Measurements from ENCODE around the gene FBXW8.

The FBXW8 gene

DNA sequence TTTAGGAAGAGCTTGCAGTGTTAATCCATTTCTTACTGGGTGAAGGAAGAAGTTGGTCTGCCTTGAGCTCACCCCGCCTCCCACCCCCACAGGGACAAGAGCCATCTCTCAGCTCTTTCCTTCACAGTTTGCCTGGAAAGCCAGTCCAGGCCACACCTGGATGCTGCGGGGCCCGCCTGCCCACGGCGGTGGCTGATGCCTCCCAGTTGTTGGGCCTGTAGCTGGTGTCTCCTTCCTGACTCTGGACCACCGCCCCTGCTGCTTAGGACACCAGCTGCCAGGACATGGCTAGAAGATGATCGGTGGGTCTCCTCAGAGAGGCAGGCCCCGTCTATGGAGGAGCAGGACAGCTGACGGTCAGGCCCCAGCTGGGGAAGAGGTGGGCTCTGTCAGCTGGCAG, 95.6 kb downstream of the FBXW8 start:
- H3K4me3 ChIP-seq (ENCODE audit: control insufficient read depth, low read depth, low read length), result no peak overlapping the region
- TF ChIP-seq, protein P1, sequence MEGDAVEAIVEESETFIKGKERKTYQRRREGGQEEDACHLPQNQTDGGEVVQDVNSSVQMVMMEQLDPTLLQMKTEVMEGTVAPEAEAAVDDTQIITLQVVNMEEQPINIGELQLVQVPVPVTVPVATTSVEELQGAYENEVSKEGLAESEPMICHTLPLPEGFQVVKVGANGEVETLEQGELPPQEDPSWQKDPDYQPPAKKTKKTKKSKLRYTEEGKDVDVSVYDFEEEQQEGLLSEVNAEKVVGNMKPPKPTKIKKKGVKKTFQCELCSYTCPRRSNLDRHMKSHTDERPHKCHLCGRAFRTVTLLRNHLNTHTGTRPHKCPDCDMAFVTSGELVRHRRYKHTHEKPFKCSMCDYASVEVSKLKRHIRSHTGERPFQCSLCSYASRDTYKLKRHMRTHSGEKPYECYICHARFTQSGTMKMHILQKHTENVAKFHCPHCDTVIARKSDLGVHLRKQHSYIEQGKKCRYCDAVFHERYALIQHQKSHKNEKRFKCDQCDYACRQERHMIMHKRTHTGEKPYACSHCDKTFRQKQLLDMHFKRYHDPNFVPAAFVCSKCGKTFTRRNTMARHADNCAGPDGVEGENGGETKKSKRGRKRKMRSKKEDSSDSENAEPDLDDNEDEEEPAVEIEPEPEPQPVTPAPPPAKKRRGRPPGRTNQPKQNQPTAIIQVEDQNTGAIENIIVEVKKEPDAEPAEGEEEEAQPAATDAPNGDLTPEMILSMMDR (IDR thresholded peaks at IDR 0.05; ENCODE audit: control insufficient read depth, insufficient read depth, low read depth, low read length, missing control alignments), result no peak
- DNase-seq (ENCODE audit: low read depth), result no peak

DNA sequence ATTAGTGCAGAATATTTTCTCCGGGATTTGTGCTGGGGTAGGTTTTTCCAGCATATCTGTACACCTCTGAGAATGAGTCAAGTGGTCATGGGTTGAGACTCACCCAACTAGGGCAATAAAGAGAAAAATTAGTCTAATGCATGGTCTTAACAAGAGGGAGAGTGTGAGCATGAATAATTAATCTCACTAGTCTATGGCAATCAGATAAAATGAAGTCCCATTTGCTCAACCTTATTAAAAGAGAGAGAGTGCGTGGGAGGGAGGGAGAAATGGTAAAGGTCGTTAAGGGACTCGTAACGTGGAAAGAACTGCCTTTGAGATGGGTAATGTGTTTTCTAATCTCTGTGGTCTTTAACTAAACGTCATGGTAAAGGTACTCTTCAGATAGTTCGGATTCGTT, 96.8 kb downstream of the FBXW8 start:
- TF ChIP-seq, protein P1 (IDR thresholded peaks at IDR 0.05; ENCODE audit: control insufficient read depth, insufficient read depth, low read depth, low read length, missing control alignments), result no peak
- DNase-seq (ENCODE audit: low read depth), result no peak
- no peak overlapping the region for H3K4me3 ChIP-seq (ENCODE audit: control insufficient read depth, low read depth, low read length)

DNA sequence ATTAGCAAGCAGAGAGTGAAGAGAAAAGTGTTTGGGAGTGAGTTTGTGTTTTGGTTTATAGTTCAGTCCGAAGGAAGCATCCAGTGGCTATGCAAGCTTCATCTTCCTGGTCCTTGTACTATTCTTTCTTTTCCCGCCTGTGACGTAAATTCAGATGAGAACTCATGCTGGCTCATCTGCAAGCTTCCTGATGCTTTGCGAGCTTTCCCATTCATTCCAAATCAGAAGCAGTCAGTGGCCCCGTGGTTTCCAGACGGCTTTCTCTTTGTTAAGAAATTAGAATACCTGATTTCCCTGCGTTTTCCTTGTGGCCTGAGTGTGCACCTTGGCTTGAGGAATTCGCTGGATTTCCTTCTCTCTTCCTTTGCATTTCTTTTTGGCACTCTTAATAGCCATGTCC, 99.0 kb downstream of the FBXW8 start:
- no peak overlapping the region for H3K4me3 ChIP-seq (ENCODE audit: control insufficient read depth, low read depth, low read length)
- TF ChIP-seq, protein P1 (IDR thresholded peaks at IDR 0.05; ENCODE audit: control insufficient read depth, insufficient read depth, low read depth, low read length, missing control alignments), result no peak
- no peak for DNase-seq (ENCODE audit: low read depth)

DNA sequence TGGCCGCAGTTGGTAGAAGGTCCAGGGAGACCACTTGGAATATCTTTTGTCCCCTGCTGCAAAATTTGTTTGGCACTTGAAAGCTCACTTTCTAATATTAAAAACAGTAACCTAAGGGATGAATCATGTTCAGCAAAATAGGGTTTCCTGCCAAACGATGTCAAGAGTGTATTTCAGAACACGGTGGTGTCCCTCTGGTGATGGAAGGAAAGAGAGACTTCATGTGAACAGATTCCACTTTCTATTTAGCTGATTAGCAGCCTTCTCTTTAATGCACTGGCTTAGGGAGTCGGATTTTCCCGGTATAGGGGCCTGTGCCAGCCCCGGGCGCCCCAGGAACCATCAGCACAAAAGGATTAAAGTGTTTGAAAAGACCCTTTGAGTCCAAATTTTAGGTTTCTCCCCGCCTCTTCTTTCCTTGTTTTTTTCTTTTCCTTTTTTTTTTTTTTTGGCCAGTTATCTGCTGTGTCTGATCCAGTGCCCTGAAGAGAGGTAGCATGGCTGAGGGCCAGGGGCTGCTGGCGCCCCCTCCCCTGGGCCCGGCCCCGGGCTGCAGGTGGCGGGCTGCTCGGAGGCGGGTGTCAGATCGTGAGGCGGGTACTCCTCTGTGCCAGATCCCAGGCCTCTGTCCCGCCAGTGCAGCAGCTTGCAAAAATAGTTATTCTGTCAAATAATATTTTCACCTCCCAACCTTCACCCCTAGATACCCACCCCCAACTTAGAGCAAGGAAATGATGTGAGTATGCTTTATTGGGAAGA, 100.1 kb downstream of the FBXW8 start:
- H3K4me3 ChIP-seq (ENCODE audit: control insufficient read depth, low read depth, low read length), result no peak overlapping the region
- DNase-seq (ENCODE audit: low read depth), result no peak
- TF ChIP-seq, protein P1 (IDR thresholded peaks at IDR 0.05; ENCODE audit: control insufficient read depth, insufficient read depth, low read depth, low read length, missing control alignments), result no peak

DNA sequence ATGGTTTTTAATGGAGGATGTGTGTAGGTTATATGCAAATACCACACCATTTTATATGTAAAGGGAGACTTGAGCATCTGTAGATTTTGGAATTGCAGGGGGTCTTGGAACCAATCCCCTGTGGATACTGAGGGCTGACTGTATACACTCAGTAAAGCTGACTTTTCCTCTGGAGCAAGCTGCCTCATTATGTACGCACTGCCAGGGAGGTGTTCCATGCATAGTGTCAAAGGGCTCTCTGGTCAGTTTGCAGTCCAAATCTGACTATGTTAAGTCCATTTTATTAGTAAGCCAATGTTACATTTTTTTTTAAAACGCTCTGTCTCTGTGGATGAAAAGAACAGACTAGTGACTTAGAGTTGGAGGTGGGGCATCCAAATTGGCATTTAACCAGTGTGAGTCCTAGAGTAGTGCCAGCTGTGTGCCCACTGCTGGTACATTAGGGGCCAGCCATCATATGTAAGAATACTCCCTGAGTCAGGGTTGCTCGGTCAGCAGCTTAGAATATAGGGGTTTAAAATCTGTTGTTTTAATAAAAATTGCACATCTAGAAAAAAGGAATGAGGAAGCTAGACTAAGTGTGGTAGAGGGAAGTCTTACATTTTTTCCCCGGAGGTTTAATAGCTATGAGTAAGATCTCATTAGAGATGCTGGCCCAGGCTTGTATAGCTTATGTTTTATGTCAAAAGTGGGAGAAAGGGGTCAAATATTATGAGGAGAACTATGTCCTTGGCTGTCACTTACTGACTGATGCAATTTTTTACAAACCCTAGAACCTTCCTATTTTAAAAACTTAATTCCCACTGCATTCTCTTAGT, 101.4 kb downstream of the FBXW8 start:
- TF ChIP-seq, protein P1 (IDR thresholded peaks at IDR 0.05; ENCODE audit: control insufficient read depth, insufficient read depth, low read depth, low read length, missing control alignments), result no peak
- DNase-seq (ENCODE audit: low read depth), result peak; percentile 64
- H3K4me3 ChIP-seq (ENCODE audit: control insufficient read depth, low read depth, low read length), result no peak overlapping the region

DNA sequence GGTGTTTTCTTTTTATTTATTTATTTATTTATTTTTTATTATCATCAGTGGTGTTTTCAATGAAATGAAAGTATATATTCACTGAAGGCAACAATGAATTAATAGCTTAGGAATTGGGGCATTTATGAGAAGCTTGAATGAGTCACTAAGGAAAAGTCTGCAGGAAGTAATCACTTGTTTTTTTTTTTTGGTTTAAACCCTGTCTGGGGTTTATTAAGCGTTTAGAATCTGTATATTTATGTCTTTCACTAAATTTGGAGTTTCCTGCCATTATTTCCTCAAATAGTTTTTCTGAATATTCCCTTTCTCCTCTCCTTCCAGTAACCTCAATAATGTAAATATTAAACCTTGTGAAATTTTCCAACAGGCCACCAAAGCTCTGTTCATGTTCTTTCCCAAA, 103.0 kb downstream of the FBXW8 start:
- no peak for DNase-seq (ENCODE audit: low read depth)
- H3K4me3 ChIP-seq (ENCODE audit: control insufficient read depth, low read depth, low read length), result no peak overlapping the region
- TF ChIP-seq, protein P1 (IDR thresholded peaks at IDR 0.05; ENCODE audit: control insufficient read depth, insufficient read depth, low read depth, low read length, missing control alignments), result no peak
